Ishikawa (cell line): ENCODE results near the gene VWDE.

ENCODE experiments used
- TAF1 ChIP-seq: IDR thresholded peaks from 2 replicates; pipeline ENCODE4 v1.6.1; 2012; ENCODE audit warnings: low read depth, mild to moderate bottlenecking
- TEAD4 ChIP-seq: IDR thresholded peaks from 2 replicates; pipeline ENCODE4 v1.6.1; 2012

- no peak for TF ChIP-seq TEAD4
- no peak for TF ChIP-seq TAF1
Measured at GRCh38 chr7:12358694-12359093, 45.0 kb downstream of the VWDE start.
